ENCODE results near the gene PDRG1.

- TF ChIP-seq CTCF (IDR thresholded peaks at IDR 0.05; ENCODE audit: insufficient read depth, low read depth, low read length): no peak
- no peak for TF ChIP-seq EZH2 (IDR thresholded peaks at IDR 0.05; ENCODE audit: insufficient read depth, low read length)
Measured at GRCh38 chr20:31896049-31896448, 55.8 kb downstream of the PDRG1 start.

Data from astrocyte (in vitro differentiated cells and primary cell).